C4-2B (cell line): ENCODE data around the gene SEC22A.

Experiments used
- ZFX ChIP-seq: fragments of 450-650 bp; IDR thresholded peaks from 2 replicates; pipeline ENCODE4 v1.6.1; 2017
- TF ChIP-seq, protein P1 (sequence below): fragments of 450-650 bp; conservative IDR thresholded peaks from 2 replicates; pipeline ENCODE4 v1.5.1; 2017; ENCODE audit warnings: mild to moderate bottlenecking

DNA sequence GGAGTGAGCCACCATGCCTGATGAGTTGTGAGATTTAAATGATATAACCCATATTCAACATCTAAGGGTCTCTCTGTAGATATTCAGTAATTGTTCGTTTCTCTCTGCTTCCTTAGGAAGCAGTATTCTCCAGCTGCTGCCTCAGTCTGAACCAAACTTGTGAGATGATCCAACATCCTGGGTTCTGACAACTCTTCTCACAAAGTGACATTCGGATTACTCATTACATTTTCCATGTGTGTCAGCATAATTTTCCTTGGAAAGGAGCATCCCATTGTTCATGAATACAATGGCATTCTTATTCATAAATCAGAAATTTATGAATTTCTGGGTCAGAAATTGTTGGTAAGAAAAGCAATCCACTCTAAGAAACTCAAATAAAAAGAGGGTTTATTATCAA lies 15.0 kb upstream of the SEC22A start:
- TF ChIP-seq, protein P1, sequence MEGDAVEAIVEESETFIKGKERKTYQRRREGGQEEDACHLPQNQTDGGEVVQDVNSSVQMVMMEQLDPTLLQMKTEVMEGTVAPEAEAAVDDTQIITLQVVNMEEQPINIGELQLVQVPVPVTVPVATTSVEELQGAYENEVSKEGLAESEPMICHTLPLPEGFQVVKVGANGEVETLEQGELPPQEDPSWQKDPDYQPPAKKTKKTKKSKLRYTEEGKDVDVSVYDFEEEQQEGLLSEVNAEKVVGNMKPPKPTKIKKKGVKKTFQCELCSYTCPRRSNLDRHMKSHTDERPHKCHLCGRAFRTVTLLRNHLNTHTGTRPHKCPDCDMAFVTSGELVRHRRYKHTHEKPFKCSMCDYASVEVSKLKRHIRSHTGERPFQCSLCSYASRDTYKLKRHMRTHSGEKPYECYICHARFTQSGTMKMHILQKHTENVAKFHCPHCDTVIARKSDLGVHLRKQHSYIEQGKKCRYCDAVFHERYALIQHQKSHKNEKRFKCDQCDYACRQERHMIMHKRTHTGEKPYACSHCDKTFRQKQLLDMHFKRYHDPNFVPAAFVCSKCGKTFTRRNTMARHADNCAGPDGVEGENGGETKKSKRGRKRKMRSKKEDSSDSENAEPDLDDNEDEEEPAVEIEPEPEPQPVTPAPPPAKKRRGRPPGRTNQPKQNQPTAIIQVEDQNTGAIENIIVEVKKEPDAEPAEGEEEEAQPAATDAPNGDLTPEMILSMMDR = no peak
- no peak for TF ChIP-seq ZFX
